Smooth muscle cell (in vitro differentiated cells): ENCODE measurements around the gene CYP21A2. TPM values are rescaled to one million over a fixed set of nuclear protein-coding genes. Genes with fewer than 3 reads are reported as not detected.

Source experiments
- DNase-seq: peaks from one replicate; lab custom pipeline; 2025; ENCODE audit not compliant: unreplicated experiment; lab: John Stamatoyannopoulos, UW
- H2AFZ ChIP-seq: fragments of 200-600 bp; sonication (generic); 2 replicates; pipeline ENCODE4 v1.6.0; 2016; ENCODE audit warnings: antibody characterized with exemption, low read depth, mild to moderate bottlenecking
- H3F3A ChIP-seq: fragments of 200-600 bp; sonication (generic); 2 replicates; pipeline ENCODE4 v1.6.0; 2017; ENCODE audit warnings: antibody characterized with exemption, low read depth
- H3K27ac ChIP-seq: fragments of 200-600 bp; sonication (generic); 2 replicates; pipeline ENCODE4 v1.5.1; 2016; ENCODE audit warnings: low read depth, mild to moderate bottlenecking
- H3K27me3 ChIP-seq: fragments of 200-600 bp; sonication (generic); 2 replicates; pipeline ENCODE4 v1.6.1; 2016; ENCODE audit warnings: low read depth, mild to moderate bottlenecking
- H3K36me3 ChIP-seq: fragments of 200-600 bp; sonication (generic); 2 replicates; pipeline ENCODE4 v1.5.1; 2016; ENCODE audit warnings: low read depth
- H3K4me1 ChIP-seq: fragments of 200-600 bp; sonication (generic); 2 replicates; pipeline ENCODE4 v1.5.1; 2016; ENCODE audit warnings: low read depth
- H3K4me2 ChIP-seq: fragments of 200-600 bp; sonication (generic); 2 replicates; pipeline ENCODE4 v1.6.0; 2016; ENCODE audit warnings: mild to moderate bottlenecking
- H3K4me3 ChIP-seq: fragments of 200-600 bp; sonication (generic); 2 replicates; pipeline ENCODE4 v1.5.1; 2016; ENCODE audit warnings: mild to moderate bottlenecking
- H3K79me2 ChIP-seq: fragments of 200-600 bp; sonication (generic); 2 replicates; pipeline ENCODE4 v1.6.0; 2016; ENCODE audit warnings: low read depth, mild to moderate bottlenecking
- H3K9ac ChIP-seq: fragments of 200-600 bp; sonication (generic); 2 replicates; pipeline ENCODE4 v1.6.0; 2016; ENCODE audit warnings: low read depth
- H3K9me3 ChIP-seq: fragments of 200-600 bp; sonication (generic); replicated peaks from 2 replicates; pipeline ENCODE4 v1.5.1; 2016; ENCODE audit warnings: low read depth
- H4K20me1 ChIP-seq: fragments of 200-600 bp; sonication (generic); 2 replicates; pipeline ENCODE4 v1.6.0; 2016; ENCODE audit warnings: low read depth
- CTCF ChIP-seq: fragments of 200-600 bp; sonication (generic); IDR thresholded peaks from 2 replicates; pipeline ENCODE4 v1.5.1; 2017; ENCODE audit warnings: borderline replicate concordance, mild to moderate bottlenecking, antibody characterized with exemption; ENCODE audit not compliant: insufficient read depth, poor library complexity, severe bottlenecking
- WGBS: methylation state at CpG from one replicate; pipeline ENCODE4 v1.1.7; 2016; ENCODE audit warnings: low lambda C conversion rate; 5-methylcytosine and 5-hydroxymethylcytosine counted together
- polyA plus RNA-seq: library from polyadenylated mRNA; unstranded; fragments of >200 nt; fragmentation: Nextera tagmentation; extraction: Ambion mirVana; gene quantifications from 2 replicates; pipeline ENCODE4 v1.2.1, GENCODE V29; 2016
- total RNA-seq: library from RNA; depleted of rRNA; stranded (reverse); fragments of >200 nt; gene quantifications from 2 replicates; pipeline ENCODE4 v1.2.3, GENCODE V29; 2014

The CYP21A2 gene
- total and polyA plus RNA-seq, 2 experiments from 2014 or later = not detected

GRCh38 chr6:32076321-32076809 lies 38.1 kb downstream of the CYP21A2 start:
- H3K9ac ChIP-seq = peak overlapping the region; percentile 42
- peak overlapping the region; percentile 77 for H3K27ac ChIP-seq
- no peaks in the 10 kb centered on the region for H3K9me3 ChIP-seq
- H3K36me3 ChIP-seq = no peaks in the 10 kb centered on the region
- TF ChIP-seq CTCF = no peak
- peaks cover 8% of the 10 kb centered on the region for H3F3A ChIP-seq
- no peaks in the 10 kb centered on the region for H3K27me3 ChIP-seq
- H3K4me1 ChIP-seq = peaks cover 6% of the 10 kb centered on the region
- no peak overlapping the region for H3K4me3 ChIP-seq
- 53% methylated on average over 12 of the region's 12 CpGs for WGBS
- no peak for DNase-seq
- H4K20me1 ChIP-seq = no peaks in the 10 kb centered on the region
- peak overlapping the region; percentile 23 for H3K4me2 ChIP-seq
- no peak overlapping the region for H2AFZ ChIP-seq
- no peaks in the 10 kb centered on the region for H3K79me2 ChIP-seq

- Histone ChIP-seq H3K79me2 (no peaks in the 10 kb centered on the region), H3K36me3 (no peaks in the 10 kb centered on the region), H3K27me3 (peaks cover 8% of the 10 kb centered on the region), H3F3A (peaks cover 8% of the 10 kb centered on the region), H3K4me3 (no peak overlapping the region), H2AFZ (no peak overlapping the region), H3K27ac (no peak overlapping the region), H3K9me3 (no peaks in the 10 kb centered on the region), H3K4me2 (no peak overlapping the region), H3K4me1 (peaks cover 6% of the 10 kb centered on the region), H4K20me1 (no peaks in the 10 kb centered on the region), H3K9ac (no peak overlapping the region)
- TF ChIP-seq CTCF = no peak
- 86% methylated on average over 7 of the region's 7 CpGs for WGBS
- DNase-seq = no peak
Measured at GRCh38 chr6:32079566-32080290, 41.5 kb downstream of the CYP21A2 start.

GRCh38 chr6:32081168-32081990 lies 43.2 kb downstream of the CYP21A2 start:
- Histone ChIP-seq H3K36me3 (no peaks in the 10 kb centered on the region), H3K27ac (no peak overlapping the region), H3K4me3 (no peak overlapping the region), H2AFZ (no peak overlapping the region), H3K9me3 (no peaks in the 10 kb centered on the region), H3K9ac (no peak overlapping the region), H3K4me1 (no peaks in the 10 kb centered on the region), H4K20me1 (peaks cover 4% of the 10 kb centered on the region), H3K79me2 (no peaks in the 10 kb centered on the region), H3K27me3 (peaks cover 12% of the 10 kb centered on the region), H3F3A (no peaks in the 10 kb centered on the region), H3K4me2 (peak overlapping the region; percentile 64)
- WGBS = 54% methylated on average over 22 of the region's 22 CpGs
- TF ChIP-seq CTCF = no peak
- DNase-seq = peak; percentile 12
